Fibroblast of lung (primary cell): ENCODE measurements around the gene TTLL11.

Experiments used
- EZH2 ChIP-seq: IDR thresholded peaks from 2 replicates; pipeline ENCODE4 v1.5.1; 2012; ENCODE audit warnings: low read length, control low read depth, mild to moderate bottlenecking; ENCODE audit errors: missing control alignments
- TF ChIP-seq, protein P1 (sequence below), 2 donors: IDR thresholded peaks in 1 of 2; conservative IDR thresholded peaks in 1 of 2; 1 replicate in 1 of 2; 2 replicates in 1 of 2; pipeline ENCODE4 v1.5.1; 2011 to 2012; ENCODE audit warnings: low read length in 2 of 2, control low read depth in 1 of 2, inconsistent platforms in 1 of 2, low read depth in 1 of 2, mild to moderate bottlenecking in 1 of 2

- TF ChIP-seq, protein P1, sequence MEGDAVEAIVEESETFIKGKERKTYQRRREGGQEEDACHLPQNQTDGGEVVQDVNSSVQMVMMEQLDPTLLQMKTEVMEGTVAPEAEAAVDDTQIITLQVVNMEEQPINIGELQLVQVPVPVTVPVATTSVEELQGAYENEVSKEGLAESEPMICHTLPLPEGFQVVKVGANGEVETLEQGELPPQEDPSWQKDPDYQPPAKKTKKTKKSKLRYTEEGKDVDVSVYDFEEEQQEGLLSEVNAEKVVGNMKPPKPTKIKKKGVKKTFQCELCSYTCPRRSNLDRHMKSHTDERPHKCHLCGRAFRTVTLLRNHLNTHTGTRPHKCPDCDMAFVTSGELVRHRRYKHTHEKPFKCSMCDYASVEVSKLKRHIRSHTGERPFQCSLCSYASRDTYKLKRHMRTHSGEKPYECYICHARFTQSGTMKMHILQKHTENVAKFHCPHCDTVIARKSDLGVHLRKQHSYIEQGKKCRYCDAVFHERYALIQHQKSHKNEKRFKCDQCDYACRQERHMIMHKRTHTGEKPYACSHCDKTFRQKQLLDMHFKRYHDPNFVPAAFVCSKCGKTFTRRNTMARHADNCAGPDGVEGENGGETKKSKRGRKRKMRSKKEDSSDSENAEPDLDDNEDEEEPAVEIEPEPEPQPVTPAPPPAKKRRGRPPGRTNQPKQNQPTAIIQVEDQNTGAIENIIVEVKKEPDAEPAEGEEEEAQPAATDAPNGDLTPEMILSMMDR (conservative IDR thresholded peaks at IDR 0.05 in 1 of 2, IDR thresholded peaks at IDR 0.05 in 1 of 2; ENCODE audit: low read depth in 1 of 2, low read length in 2 of 2), result no peak
- TF ChIP-seq EZH2, result no peak
Observed at GRCh38 chr9:121836366-121836885, 256.7 kb downstream of the TTLL11 start.
